ENCODE measurements around the gene FKBP1B.
"Not testable (repeated sequence)": the region's sequence is repeated elsewhere in the genome, so short reads cannot be mapped to it uniquely, and the experiment has no call there.

Gene FKBP1B

DNA sequence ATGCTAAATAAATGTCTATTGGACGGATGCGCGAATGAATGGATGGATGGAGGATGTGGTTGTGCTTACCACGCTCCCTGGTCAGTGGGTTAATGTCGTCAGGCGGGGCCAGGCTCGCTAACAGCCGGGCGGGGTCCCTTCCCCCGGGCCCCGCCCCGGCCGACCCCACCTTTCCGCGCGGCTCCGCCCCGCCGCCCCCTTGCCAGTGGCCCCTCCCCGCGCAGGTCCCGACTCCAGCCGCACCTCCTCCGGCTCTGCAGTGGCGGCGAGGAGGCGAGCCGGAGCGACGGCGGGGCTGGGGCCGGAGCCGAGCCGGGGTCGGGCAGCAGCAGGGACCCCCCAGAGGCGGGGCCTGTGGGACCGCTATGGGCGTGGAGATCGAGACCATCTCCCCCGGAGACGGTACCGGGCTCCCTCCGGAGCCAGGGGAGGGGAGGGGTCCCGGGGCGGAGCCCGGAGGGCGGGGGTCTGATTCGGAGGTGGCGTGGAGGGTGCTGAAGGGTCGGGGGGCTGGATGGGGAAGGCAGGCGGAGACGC, at the start of gene FKBP1B:
FKBP1B (plus strand) TSS at position 257 of the 537 bp plus-strand sequence; CDS start at position 366, 109 bp downstream.
- DNase-seq (ENCODE audit: low read depth in 2 of 2), result peak in 1 of 2 donors; percentile 21

DNA sequence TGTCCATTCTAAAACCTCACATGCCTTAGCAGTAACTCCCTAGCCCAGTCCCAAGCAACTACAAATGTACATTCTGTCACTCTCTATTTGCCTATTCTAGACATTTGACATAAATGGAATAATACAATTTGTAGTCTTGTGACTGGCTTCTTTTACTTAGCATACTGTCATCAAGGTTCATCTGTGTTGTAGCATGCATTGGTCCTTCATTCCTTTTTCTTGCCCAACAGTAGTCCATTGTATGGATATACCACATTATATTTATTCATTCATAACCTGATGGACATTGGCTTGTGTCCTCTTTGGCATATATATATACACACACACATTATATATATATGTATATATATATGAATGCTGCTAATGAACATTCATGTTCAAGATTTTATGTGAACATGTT, 41.8 kb upstream of the FKBP1B start:
- no peak for DNase-seq (ENCODE audit: low read depth in 2 of 2)

GRCh38 chr2:24008672-24009366, 40.7 kb upstream of the FKBP1B start:
- no peak for DNase-seq (ENCODE audit: low read depth in 2 of 2)

GRCh38 chr2:24009367-24009679, 40.2 kb upstream of the FKBP1B start:
- no peak for DNase-seq (ENCODE audit: low read depth in 2 of 2)

GRCh38 chr2:24009680-24010476, 39.7 kb upstream of the FKBP1B start, which contains the start of gene MFSD2B:
TSS of gene MFSD2B (plus strand) at chr2:24010085. CDS start at chr2:24010097, 12 bp downstream.
- DNase-seq (ENCODE audit: low read depth in 2 of 2), result no peak

GRCh38 chr2:24010477-24011249, 38.9 kb upstream of the FKBP1B start:
- DNase-seq (ENCODE audit: low read depth in 2 of 2), result no peak

- DNase-seq (ENCODE audit: low read depth in 2 of 2), result no peak
Observed at GRCh38 chr2:24011250-24012104, 38.1 kb upstream of the FKBP1B start.

GRCh38 chr2:24012521-24013188, 36.9 kb upstream of the FKBP1B start:
- DNase-seq (ENCODE audit: low read depth in 2 of 2), result no peak

DNA sequence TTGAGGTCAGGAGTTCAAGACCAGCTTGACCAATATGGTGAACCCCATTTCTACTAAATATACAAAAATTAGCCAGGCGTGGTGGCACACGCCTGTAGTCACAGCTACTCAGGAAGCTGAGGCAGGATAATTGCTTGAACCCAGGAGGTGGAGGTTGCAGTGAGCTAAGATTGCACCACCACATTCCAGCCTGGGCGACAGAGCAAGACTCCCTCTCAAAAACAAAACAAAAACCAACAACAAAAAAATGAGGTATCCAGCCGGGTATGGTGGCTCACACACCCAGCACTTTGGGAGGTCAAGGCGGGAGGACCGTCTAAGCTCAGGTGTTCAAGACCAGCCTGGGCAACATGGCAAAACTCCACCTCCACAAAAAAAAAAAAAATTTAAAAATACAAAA, 34.6 kb upstream of the FKBP1B start:
- DNase-seq (ENCODE audit: low read depth in 2 of 2), result not testable (repeated sequence)

- no peak for DNase-seq (ENCODE audit: low read depth in 2 of 2)
Observed at GRCh38 chr2:24015562-24016375, 33.8 kb upstream of the FKBP1B start.

DNA sequence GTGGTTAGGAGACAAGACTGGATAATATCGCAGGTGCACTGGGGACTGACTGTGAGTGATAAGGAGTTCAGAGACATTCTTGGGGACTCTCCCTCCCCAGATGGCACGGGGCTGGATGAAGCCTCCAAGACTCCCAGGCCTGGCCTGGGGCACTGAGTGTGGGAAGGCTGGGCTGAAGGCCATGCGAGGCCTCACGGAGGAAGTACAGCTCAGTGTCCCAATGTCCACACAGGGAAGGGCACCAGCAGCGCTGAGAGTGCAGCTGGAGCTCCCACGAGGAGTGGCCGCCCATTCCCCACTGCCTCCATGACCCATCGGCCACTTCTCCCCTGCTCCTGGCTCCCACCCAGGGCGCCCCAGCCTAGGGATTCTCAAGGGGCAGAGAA, 33.2 kb upstream of the FKBP1B start:
- DNase-seq (ENCODE audit: low read depth in 2 of 2), result no peak

GRCh38 chr2:24016853-24017703, 32.5 kb upstream of the FKBP1B start:
- no peak for DNase-seq (ENCODE audit: low read depth in 2 of 2)

DNA sequence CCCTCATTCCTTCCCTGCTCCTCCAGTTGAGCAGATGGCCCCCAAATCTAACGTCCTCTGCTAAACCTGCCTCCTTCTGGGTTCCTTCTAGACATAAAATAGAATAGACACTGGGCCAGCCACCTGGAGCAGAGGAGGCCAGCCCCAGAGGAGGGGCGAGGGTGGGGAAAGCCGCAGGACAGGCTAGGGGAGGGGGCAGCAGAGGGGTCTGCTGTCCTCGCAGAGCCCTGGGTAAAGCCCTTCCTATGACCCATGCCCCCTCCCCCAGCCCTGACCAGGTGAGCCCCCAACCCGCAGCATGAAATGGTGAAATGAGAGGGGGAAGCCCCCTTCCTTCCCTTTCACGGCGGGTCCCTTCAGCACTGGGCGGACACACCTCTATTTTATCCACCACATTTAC, 31.8 kb upstream of the FKBP1B start:
- DNase-seq (ENCODE audit: low read depth in 2 of 2), result no peak

DNA sequence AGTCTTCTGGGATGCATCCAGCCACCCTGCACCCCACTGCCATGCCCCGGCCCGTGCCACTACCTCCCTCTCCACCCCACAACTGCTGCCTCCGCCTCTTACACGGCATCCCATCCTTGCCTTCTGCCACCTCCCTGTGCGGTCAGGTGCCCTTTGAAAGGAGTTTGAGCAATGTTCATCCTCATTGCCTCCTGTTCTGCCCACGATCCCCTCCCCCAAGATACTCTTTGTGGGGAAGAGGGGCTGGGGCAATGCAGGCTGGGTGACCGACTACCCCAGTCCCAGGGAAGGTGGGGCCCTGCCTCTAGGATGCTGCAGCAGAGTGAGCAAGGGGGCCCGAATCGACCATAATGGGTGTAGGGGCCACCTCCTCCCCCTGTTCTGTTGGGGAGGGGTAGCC, 31.3 kb upstream of the FKBP1B start:
- DNase-seq (ENCODE audit: low read depth in 2 of 2), result no peak

GRCh38 chr2:24019729-24020128, 29.8 kb upstream of the FKBP1B start:
- DNase-seq (ENCODE audit: low read depth in 2 of 2), result no peak

DNA sequence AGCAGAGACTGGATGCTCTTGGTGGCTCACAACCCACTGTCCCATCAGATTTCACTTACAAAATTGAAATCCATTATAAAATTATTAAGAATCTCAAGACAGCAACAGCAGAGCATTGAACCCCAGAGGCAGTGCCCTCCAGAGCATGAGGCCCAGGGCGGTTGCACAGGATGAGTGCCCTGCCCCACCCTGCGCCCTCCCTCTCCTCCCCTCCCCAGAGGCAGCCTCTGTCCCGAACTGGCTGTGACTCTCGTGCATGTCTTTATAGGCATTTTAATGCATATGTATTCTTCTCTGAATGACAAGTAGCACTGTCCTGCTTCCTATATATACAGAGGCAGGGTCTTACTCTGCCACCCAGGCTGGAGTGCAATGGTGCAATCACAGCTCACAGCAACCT, 29.3 kb upstream of the FKBP1B start:
- DNase-seq (ENCODE audit: low read depth in 2 of 2), result no peak

DNA sequence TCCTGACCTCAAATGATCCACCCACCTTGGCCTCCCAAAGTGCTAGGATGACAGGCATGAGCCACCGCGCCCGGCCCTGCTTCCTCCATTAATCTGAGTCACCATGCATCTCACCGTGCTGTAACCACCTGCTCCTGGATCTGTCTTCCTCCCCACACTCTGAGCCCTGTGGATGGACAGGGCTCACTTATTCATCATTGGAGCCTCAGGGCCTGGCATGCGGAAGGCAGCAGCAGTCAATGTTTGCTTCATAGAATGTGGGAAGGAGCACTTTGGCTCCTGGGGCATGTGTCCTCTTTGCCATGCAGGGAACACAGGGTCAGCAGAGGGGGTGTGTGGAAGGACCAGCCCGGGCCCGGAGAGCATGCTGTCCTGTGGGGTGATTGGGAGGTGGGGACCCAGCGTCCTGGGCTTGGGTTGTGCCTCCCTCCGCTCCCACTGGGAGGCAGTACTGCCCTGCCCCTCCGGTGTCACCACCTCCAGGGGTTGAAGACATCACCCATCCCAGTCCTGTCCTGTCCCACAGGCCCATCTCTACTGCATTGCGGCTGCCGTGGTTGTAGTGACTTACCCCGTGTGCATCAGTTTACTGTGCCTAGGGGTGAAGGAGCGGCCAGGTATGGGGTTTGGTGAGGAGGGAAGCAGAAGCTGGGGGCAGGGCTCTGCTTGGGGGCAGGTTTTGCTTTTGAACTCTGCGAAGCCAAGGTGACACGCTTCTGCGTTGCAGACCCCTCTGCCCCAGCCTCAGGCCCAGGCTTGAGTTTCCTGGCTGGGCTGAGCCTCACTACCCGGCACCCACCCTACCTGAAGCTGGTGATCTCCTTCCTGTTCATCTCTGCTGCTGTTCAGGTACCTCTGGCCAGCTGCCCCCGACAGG, 28.2 kb upstream of the FKBP1B start:
- no peak for DNase-seq (ENCODE audit: low read depth in 2 of 2)
